Measurements from ENCODE around the gene MPZL1.

MPZL1 gene

DNA sequence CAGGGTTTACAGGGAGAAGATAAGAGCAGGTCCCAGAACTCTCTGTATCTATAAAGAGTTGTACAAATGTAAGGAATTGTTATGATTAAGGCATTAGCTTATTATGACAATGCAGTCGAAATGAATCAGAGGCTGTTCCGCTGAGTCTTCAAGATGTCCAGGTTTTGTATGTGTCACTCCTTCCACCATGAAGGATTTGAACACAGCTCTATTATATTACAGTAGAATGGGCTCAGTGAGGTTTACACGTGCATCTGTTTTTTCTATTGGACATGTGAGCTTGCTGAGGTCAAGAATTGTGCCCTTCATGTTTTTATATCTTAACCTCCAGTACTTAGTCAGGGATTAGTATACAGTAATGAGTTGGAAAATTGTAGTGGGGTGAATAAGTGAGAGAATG lies 86.3 kb downstream of the MPZL1 start:
- no peak for ATAC-seq
- no peak for TF ChIP-seq TOX (CRISPR knock-in tag; IDR thresholded peaks at IDR 0.05; ENCODE audit: borderline replicate concordance)
- TF ChIP-seq GLIS3 (CRISPR knock-in tag; IDR thresholded peaks at IDR 0.05), result no peak
- TF ChIP-seq TCF4 (CRISPR knock-in tag; IDR thresholded peaks at IDR 0.05; ENCODE audit: borderline replicate concordance), result no peak
- TF ChIP-seq ARNTL (CRISPR knock-in tag; IDR thresholded peaks at IDR 0.05; ENCODE audit: borderline replicate concordance, low read depth), result no peak
- TF ChIP-seq, protein P1, sequence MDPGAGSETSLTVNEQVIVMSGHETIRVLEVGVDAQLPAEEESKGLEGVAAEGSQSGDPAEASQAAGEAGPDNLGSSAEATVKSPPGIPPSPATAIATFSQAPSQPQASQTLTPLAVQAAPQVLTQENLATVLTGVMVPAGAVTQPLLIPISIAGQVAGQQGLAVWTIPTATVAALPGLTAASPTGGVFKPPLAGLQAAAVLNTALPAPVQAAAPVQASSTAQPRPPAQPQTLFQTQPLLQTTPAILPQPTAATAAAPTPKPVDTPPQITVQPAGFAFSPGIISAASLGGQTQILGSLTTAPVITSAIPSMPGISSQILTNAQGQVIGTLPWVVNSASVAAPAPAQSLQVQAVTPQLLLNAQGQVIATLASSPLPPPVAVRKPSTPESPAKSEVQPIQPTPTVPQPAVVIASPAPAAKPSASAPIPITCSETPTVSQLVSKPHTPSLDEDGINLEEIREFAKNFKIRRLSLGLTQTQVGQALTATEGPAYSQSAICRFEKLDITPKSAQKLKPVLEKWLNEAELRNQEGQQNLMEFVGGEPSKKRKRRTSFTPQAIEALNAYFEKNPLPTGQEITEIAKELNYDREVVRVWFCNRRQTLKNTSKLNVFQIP (CRISPR knock-in tag; IDR thresholded peaks at IDR 0.05; ENCODE audit: borderline replicate concordance, low read depth), result no peak
- TF ChIP-seq ZFP3 (CRISPR knock-in tag; IDR thresholded peaks at IDR 0.05), result no peak
- no peak for TF ChIP-seq PPARA (CRISPR knock-in tag; IDR thresholded peaks at IDR 0.05; ENCODE audit: borderline replicate concordance)
- TF ChIP-seq, protein P2, sequence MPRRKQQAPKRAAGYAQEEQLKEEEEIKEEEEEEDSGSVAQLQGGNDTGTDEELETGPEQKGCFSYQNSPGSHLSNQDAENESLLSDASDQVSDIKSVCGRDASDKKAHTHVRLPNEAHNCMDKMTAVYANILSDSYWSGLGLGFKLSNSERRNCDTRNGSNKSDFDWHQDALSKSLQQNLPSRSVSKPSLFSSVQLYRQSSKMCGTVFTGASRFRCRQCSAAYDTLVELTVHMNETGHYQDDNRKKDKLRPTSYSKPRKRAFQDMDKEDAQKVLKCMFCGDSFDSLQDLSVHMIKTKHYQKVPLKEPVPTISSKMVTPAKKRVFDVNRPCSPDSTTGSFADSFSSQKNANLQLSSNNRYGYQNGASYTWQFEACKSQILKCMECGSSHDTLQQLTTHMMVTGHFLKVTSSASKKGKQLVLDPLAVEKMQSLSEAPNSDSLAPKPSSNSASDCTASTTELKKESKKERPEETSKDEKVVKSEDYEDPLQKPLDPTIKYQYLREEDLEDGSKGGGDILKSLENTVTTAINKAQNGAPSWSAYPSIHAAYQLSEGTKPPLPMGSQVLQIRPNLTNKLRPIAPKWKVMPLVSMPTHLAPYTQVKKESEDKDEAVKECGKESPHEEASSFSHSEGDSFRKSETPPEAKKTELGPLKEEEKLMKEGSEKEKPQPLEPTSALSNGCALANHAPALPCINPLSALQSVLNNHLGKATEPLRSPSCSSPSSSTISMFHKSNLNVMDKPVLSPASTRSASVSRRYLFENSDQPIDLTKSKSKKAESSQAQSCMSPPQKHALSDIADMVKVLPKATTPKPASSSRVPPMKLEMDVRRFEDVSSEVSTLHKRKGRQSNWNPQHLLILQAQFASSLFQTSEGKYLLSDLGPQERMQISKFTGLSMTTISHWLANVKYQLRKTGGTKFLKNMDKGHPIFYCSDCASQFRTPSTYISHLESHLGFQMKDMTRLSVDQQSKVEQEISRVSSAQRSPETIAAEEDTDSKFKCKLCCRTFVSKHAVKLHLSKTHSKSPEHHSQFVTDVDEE (CRISPR knock-in tag; IDR thresholded peaks at IDR 0.05), result no peak
- no peak for TF ChIP-seq ZFP30 (CRISPR knock-in tag; IDR thresholded peaks at IDR 0.05)

DNA sequence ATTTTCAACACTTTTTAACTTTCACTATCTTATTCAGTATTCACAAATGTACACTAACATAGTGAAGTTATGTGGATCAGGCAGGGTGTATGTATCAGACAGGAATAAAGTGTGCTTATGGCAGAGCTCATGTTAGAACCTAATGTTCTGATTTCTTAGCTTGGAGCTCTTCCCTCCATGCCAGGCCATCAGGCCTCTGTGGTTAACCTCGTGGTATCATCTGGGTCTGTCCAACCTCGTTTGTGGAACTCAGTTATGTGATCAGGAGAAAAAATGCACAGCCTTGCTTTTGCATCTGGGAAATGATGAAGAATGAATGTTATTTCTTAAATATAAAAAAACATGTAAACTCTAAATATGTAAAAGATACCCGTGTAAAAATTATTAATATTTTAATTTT lies 86.9 kb downstream of the MPZL1 start:
- ATAC-seq, result no peak
- no peak for TF ChIP-seq TOX (CRISPR knock-in tag; IDR thresholded peaks at IDR 0.05; ENCODE audit: borderline replicate concordance)
- TF ChIP-seq TCF4 (CRISPR knock-in tag; IDR thresholded peaks at IDR 0.05; ENCODE audit: borderline replicate concordance), result no peak
- TF ChIP-seq, protein P2 (CRISPR knock-in tag; IDR thresholded peaks at IDR 0.05), result no peak
- TF ChIP-seq, protein P3, sequence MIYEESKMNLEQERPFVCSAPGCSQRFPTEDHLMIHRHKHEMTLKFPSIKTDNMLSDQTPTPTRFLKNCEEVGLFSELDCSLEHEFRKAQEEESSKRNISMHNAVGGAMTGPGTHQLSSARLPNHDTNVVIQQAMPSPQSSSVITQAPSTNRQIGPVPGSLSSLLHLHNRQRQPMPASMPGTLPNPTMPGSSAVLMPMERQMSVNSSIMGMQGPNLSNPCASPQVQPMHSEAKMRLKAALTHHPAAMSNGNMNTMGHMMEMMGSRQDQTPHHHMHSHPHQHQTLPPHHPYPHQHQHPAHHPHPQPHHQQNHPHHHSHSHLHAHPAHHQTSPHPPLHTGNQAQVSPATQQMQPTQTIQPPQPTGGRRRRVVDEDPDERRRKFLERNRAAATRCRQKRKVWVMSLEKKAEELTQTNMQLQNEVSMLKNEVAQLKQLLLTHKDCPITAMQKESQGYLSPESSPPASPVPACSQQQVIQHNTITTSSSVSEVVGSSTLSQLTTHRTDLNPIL (CRISPR knock-in tag; IDR thresholded peaks at IDR 0.05; ENCODE audit: low read depth), result no peak
- TF ChIP-seq, protein P4, sequence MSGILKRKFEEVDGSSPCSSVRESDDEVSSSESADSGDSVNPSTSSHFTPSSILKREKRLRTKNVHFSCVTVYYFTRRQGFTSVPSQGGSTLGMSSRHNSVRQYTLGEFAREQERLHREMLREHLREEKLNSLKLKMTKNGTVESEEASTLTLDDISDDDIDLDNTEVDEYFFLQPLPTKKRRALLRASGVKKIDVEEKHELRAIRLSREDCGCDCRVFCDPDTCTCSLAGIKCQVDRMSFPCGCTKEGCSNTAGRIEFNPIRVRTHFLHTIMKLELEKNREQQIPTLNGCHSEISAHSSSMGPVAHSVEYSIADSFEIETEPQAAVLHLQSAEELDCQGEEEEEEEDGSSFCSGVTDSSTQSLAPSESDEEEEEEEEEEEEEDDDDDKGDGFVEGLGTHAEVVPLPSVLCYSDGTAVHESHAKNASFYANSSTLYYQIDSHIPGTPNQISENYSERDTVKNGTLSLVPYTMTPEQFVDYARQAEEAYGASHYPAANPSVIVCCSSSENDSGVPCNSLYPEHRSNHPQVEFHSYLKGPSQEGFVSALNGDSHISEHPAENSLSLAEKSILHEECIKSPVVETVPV (CRISPR knock-in tag; IDR thresholded peaks at IDR 0.05), result no peak
- no peak for TF ChIP-seq ARNTL (CRISPR knock-in tag; IDR thresholded peaks at IDR 0.05; ENCODE audit: borderline replicate concordance, low read depth)
- TF ChIP-seq ZNF70 (CRISPR knock-in tag; IDR thresholded peaks at IDR 0.05), result no peak
- no peak for TF ChIP-seq ISL1 (CRISPR knock-in tag; IDR thresholded peaks at IDR 0.05)
- TF ChIP-seq ZFP3 (CRISPR knock-in tag; IDR thresholded peaks at IDR 0.05), result no peak
- no peak for TF ChIP-seq ESRRG (CRISPR knock-in tag; IDR thresholded peaks at IDR 0.05)
- no peak for TF ChIP-seq PPARA (CRISPR knock-in tag; IDR thresholded peaks at IDR 0.05; ENCODE audit: borderline replicate concordance)
- TF ChIP-seq RARB (CRISPR knock-in tag; IDR thresholded peaks at IDR 0.05), result no peak
- no peak for TF ChIP-seq SNAI2 (CRISPR knock-in tag; IDR thresholded peaks at IDR 0.05)

DNA sequence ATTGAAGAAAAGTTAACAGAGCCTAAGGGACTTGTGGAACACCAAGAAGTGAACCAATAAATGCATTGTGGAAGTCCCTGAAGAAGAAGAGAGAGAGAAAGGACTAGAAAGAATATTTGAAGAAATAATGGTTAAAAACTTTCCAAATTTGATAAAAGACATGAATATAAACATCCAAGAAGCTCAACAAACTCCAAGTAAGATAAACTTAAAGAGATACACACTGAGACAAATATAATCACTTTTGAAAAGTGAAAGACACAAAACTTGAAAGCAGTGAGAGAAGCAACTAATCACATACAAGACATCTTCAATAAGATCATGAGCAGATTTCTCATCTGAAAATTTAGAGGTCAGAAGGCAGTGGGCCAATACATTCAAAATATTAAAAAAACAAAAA lies 91.2 kb downstream of the MPZL1 start:
- ATAC-seq, result no peak
- TF ChIP-seq CSDC2 (CRISPR knock-in tag; IDR thresholded peaks at IDR 0.05), result no peak
- TF ChIP-seq ESRRG (CRISPR knock-in tag; IDR thresholded peaks at IDR 0.05), result no peak
- TF ChIP-seq OSR1 (CRISPR knock-in tag; IDR thresholded peaks at IDR 0.05), result no peak
- TF ChIP-seq ZNF70 (CRISPR knock-in tag; IDR thresholded peaks at IDR 0.05), result no peak
- TF ChIP-seq TOX (CRISPR knock-in tag; IDR thresholded peaks at IDR 0.05; ENCODE audit: borderline replicate concordance), result no peak
- no peak for TF ChIP-seq ZNF8 (CRISPR knock-in tag; IDR thresholded peaks at IDR 0.05)
- TF ChIP-seq, protein P1 (CRISPR knock-in tag; IDR thresholded peaks at IDR 0.05; ENCODE audit: borderline replicate concordance, low read depth), result no peak
- no peak for TF ChIP-seq ZC3H10 (CRISPR knock-in tag; IDR thresholded peaks at IDR 0.05)
- TF ChIP-seq, protein P2 (CRISPR knock-in tag; IDR thresholded peaks at IDR 0.05), result no peak
- TF ChIP-seq ZNF565 (CRISPR knock-in tag; conservative IDR thresholded peaks at IDR 0.05; ENCODE audit: low read depth), result no peak
- TF ChIP-seq, protein P3 (CRISPR knock-in tag; IDR thresholded peaks at IDR 0.05; ENCODE audit: low read depth), result no peak
